ENCODE data around the gene KRTAP5-4. TPM values are rescaled to one million over a fixed set of nuclear protein-coding genes. Genes with fewer than 3 reads are reported as not detected.
"Not testable (repeated sequence)": the region's sequence is repeated elsewhere in the genome, so short reads cannot be mapped to it uniquely, and the experiment has no call there.

The KRTAP5-4 gene
- total RNA-seq, 1 donor from 2014 or later, result 0.79 TPM

DNA sequence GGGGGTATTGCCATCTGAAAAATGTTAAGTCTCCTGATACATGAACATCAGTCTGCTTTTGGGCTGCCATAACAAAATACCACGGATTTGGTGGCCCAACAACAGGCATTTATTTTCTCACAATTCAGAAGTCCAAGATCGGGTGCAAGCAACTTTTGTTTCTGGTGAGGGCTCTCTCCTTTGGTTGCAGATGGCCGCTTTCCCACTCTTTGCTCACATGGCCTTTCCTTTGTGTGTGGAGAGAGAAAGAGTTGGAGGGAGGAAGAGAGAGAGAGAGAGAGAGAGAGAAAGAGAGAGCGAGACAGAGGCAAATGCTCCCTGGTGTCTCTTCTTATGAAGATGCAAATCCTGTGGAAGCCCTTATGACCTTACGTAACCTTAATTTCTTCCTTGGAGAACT lies 21.3 kb downstream of the KRTAP5-4 start:
- DNase-seq, result no peak

DNA sequence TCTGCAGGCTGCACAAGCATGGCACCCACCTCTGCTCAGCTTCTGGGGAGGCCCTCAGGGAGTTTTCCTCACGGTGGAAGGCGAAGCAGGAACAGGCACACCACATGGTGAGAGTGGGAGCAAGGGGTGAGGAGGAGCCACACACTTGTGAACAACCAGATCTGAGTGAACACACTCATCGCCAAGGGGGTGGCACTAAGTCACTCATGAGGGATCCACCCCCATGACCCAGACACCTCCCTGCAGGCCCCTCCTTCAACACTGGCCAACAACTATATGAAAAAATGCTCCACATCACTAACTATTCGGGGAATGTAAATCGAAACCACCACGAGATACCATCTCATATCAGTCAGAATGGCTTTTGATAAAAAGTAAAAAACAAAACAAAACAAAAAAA lies 23.1 kb downstream of the KRTAP5-4 start:
- DNase-seq, result no peak

DNA sequence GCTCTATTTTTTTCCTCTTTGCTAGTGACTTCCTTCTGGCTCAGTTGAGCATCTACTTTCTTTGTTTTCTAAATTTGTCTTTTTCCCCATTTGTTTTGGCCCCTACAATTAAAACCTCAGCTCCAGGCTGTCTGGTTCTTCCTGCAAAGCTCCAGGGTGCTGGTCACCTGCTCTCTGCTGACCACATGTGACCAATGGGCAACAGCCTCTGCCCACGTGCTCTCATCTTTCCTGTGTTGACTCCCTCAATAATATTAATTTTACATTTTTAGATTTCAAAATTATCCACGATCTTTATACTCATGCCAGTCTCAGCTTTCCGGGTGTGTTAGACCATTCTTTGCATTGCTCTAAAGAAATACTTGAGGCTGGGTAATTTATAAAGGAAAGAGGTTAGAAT lies 23.5 kb downstream of the KRTAP5-4 start:
- not testable (repeated sequence) for DNase-seq

DNA sequence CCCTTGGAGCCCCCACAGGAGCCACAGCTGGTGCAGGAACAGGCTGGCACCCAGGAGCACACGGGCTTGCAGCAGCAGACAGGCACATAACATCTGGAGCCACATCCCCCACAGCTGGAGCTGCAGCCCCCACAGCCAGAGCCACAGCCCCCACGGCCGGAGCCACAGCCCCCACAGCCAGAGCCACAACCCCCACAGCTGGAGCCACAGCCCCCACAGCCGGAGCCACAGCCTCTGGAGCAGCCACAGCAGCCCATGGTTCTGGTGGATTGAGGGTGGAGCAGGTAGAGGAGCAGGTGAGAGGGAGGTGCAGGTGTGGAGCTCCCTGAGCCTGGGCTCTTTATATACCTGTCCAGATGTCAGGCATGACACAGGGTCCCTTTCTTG lies 24.0 kb downstream of the KRTAP5-4 start, which contains the start of gene KRTAP5-2:
Gene KRTAP5-2 (minus strand): TSS at position 301 of the 387 bp plus-strand sequence. CDS start 44 bp downstream, at position 257.
- no peak for DNase-seq

DNA sequence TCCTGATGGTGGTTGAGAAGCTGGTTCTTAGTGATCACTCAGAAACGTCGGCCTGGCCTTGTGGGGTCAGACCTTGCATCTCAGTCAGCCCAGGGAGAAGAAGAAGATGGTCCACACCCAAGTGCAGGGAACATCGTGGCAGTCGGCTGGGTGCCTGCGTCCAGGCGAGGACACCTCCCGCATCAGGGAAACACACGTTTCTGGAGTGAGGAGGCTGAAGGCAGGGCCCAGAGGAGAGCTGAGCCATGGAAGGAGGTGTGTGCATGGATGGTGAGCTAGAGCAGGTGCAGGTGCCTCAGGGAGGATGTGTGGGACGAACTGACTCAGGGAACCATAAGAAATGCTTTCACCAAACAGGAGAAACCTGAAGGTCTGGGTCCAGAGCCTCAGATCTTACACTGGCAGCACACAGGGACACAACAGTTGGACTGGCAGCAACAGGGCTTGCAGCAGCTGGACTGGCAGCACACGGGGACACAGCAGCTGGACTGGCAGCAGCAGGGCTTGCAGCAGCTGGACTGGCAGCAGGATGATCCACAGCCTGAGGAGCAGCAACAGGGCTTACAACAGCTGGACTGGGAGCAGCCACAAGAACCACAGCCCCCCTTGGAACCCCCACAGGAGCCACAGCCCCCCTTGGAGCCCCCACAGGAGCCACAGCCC lies 24.5 kb downstream of the KRTAP5-4 start:
- DNase-seq, result no peak

DNA sequence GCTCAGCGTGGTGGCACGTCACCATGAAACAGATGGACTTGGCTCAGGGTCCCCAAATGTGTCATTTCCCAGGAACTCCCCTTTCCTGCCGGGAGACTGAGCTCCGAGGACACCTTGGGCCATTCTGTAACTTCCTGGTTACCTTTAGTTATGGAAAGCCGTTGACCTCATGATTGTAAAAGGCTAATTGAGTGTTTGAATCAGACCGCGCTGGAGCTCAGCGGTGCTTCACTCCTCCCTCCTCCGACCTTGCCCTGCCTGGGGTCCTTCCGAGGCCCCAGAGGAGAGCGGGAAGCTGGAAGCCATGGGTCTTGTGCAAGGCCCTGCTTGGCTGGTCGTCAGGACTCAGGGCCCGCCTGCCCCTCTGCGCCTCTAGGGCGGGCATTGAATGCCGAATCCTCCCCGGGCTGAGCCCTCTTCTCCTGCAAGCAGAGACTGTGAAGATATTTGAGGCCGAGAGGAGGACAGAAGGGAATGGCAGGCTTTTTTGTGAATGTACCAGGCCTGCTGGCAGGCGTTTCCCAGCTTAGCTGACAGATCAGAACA lies 25.3 kb downstream of the KRTAP5-4 start:
- not testable (repeated sequence) for DNase-seq

DNA sequence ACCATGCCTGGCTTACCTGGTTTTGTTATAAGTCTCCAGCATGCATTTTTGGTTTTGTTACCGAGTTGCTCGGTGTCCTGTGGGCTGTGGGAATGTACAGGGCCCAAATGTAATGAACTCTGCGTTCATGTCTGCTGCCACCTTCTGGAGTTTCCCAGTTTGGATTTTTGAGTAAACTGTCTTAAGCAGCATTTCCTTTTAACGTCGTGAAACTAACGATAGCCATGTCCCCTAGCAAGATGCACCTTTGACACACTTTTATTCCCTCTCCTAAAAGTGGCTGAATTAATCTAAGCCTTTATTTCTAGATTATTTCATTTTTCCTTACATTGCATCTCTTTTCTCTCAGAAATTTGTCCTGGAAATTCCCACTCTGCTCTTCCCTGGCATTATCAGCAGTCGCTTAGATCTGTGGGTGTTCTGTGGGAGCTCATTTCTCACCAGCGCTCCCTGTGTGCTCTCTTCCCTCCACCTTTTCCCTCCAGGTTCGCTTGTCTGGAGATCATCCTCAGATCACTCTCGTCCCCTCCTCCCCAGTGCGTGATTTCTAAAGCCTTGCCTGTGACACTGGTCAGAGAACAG lies 25.9 kb downstream of the KRTAP5-4 start:
- DNase-seq, result not testable (repeated sequence)

DNA sequence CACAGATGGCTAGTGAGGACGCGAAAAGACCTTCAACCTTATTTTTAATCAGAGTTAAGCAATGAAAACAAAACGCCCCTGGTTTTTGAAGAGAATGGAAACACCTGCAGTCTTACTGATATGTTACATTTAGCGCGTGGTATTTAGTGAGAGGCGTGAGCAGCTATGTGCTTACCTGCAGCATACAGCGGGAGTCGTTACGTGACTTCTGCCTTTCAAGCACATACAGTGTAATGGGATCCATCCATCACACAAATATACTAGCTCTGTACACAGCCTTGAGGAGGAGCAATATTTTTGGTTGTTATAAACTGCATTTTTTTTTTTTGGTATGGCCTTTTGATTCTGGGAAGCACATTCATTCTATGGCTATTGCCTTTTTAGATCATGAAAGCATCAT lies 29.3 kb downstream of the KRTAP5-4 start:
- no peak for DNase-seq

DNA sequence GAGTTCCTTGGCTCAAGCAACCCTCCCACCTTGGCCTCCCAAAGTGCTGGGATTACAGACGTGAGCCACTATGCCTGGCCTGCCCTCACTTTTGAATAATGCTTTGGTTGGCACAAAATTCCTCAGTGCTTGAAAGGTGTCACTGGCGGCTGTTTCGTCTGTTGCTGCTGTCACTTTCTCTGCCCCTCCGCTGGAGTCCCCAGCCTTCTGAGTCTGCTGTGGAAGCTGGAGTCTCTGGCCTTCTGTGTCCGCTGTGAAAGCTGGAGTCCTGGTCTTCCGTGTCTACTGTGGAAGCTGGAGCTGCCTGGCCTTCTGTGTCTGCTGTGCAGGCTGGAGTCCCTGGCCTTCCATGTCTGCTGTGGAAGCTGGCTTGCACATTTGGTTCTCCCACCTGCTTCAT lies 31.9 kb downstream of the KRTAP5-4 start:
- no peak for DNase-seq

DNA sequence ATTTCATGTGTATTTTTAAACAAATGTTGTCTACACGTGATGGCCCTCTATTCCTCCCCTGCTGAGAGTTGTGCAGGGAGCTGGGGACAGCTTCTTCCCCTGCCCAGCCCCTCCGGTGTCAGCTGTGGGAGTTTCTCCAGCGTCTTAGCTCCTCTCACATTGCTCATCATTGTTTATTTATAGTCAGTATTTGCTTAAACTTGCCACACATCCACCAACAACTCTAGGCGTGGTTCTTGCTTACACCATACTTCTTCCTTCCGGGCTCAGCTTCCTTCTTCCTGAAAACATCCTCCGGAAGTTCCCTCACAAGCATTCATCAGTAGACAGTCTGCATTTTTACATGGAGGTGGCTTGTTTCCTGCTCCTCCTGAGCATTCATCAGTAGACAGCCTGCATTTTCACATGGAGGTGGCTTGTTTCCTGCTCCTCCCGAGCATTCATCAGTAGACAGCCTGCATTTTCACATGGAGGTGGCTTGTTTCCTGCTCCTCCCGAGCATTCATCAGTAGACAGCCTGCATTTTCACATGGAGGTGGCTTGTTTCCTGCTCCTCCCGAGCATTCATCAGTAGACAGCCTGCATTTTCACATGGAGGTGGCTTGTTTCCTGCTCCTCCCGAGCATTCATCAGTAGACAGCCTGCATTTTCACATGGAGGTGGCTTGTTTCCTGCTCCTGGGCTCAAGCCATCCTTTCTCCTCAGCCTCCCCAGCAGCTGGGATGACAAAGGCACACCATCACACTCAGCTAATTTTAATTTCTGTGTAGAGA lies 32.6 kb downstream of the KRTAP5-4 start:
- DNase-seq, result not testable (repeated sequence)

DNA sequence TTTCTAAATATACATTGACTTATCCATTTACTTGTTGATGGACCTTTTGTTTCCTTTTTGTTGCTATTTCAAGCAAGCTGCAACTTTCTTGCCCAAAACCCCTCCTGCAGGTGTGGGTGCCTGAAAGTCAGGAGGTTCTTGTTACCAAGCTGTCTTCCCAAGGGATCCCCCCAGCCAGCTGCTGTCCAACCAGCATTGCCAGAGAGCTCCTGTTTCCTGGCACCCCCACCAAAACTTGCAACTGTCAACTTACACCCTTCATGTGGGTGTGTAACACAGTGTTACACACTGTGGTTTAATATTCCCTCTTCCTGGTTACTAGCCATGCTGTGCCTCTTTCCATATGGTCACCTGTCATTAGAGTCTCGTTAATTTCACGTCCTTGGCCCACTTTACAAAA lies 35.2 kb downstream of the KRTAP5-4 start:
- no peak for DNase-seq

DNA sequence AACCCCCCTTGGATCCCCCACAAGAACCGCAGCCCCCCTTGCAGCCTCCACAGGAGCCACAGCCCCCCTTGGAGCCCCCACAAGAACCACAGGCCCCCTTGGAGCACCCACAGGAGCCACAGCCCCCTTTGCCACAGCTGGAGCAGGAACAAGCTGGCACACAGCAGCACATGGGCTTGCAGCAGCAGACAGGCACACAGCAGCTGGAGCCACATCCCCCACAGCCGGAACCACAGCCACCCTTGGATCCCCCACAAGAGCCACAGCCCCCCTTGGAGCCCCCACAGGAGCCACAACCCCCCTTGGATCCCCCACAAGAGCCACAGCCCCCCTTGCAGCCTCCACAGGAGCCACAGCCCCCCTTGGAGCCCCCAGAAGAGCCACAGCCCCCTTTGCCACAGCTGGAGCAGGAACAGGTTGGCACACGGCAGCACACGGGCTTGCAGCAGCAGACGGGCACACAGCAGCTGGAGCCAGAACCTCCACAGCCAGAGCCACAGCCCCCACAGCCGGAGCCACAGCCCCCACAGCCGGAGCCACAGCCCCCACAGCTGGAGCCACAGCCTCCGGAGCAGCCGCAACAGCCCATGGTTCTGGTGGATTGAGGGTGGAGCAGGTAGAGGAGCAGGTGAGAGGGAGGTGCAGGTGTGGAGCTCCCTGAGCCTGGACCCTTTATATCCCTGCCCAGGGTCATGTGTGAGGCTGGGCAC lies 37.1 kb downstream of the KRTAP5-4 start, which contains the start of gene KRTAP5-1:
Gene KRTAP5-1 (minus strand): TSS at position 623 of the 710 bp plus-strand sequence. CDS start 34 bp downstream, at position 589.
- not testable (repeated sequence) for DNase-seq

DNA sequence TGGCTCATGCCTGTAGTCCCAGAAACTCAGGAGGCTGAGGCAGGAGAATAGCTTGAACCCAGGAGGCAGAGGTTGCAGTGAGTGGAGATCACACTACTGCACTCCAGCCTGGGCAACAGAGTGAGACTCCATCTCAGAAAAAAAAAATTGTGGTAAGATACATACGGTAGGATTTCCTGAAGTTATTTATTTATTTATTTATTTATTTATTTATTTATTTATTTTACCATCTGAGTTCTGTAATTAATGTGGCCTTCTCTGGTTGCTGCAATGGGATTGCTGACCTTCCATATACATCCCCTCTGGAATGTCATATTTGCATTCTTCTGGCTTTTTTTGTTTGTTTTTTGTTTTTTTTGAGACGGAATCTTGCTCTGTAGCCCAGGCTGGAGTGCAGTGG lies 39.0 kb downstream of the KRTAP5-4 start:
- not testable (repeated sequence) for DNase-seq

DNA sequence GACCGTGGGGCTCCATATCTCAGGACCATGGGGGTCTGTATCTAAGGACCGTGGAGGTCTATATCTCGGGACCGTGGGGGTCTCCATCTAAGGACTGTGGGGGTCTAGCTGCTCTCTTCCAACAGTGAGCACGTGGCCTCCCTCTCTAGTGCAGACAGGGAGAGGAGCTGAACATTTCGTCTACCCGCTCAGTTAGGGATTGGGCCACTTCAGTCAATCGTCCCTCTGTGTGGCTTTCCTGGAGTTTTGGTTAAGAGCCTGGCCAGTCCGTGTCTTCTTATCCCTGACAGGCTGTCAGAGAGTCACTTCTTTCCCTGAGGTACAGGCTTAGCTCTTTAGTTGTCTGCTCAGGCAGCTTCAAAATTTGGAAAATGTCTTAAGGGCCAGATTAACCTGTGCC lies 40.0 kb downstream of the KRTAP5-4 start:
- DNase-seq, result no peak

DNA sequence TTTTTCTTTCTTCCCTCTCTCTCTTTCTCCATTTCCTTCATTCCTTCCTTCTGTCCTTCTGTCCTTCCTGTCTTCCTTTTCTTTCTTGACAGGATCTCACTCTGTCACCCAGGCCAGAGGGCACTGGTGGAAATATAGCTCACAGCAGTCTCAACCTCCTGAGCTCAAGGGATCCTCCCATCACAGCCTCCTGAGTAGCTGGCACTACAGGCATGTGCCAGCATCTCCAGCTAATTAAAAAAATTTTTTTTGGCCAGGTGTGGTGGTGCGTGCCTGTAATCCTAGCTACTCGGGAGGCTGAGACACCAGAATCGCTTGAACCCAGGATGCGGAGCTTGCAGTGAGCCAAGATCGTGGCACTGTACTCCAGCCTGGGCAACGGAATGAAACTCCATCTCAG lies 45.1 kb downstream of the KRTAP5-4 start:
- DNase-seq, result no peak

DNA sequence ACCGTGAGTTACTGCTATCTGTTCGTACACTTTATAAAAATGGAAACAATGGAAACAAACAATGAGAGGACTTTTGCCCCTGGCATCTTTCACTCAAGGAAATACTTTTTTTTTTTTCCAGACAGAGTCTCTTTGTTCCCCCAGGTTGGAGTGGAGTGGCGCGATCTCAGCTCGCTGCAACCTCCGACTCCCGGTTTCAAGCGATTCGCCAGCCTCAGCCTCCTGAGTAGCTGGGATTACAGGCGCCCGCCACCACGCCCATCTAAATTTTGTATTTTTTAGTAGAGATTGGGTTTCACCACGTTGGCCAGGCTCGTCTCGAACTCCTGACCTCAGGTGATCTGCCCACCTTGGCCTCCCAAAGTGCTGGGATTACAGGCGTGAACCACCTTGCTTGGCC lies 46.2 kb downstream of the KRTAP5-4 start:
- DNase-seq, result not testable (repeated sequence)

DNA sequence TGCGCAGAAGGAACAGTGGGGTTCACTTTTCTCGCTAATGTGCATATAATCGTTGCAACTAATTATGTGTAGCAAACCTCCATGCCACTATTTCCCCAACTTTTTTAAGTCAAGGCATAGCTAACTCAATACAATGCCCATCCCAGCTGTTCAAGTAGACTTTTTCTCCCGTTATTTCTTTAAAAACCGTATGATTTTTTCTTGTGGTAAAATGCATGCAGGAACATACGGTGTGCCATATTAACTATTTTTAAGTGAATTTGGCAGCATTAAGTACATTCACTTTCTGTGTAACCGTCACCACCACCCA lies 47.0 kb downstream of the KRTAP5-4 start:
- no peak for DNase-seq

DNA sequence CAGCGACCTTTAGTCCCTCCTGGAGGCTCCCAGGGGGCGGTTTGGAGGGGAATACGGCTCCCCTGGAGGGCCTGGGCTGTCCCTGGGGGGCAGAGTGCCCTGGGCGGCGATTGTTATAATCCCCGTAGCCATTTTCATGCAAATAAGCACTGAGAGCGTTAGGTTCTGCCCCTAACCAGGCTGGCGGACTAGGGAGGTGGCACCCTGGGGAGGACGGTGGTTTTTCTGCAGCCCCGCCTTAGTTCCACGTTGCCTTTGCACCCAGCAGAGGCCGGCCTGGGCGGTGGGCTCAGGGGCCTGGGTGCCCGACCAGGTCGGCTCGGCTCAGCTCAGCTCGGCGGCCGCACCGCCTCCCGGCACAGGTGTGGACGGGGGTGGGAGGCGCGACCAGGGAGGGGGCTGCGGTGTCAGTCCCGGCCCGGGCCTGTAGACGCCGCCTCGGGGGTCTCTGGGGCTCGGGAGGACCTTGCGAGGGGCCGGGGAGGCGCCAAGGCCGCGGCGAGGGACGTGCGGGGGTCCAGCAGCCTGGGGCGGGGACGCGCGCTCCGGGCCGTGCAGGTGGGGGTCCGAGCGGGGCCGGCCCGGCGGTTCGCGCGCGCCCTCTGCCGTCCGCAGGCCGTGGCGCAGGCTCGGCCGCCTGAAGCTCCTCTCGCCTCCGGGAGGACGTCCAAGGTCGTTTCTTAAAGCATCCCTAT lies 47.6 kb downstream of the KRTAP5-4 start:
- no peak for DNase-seq

DNA sequence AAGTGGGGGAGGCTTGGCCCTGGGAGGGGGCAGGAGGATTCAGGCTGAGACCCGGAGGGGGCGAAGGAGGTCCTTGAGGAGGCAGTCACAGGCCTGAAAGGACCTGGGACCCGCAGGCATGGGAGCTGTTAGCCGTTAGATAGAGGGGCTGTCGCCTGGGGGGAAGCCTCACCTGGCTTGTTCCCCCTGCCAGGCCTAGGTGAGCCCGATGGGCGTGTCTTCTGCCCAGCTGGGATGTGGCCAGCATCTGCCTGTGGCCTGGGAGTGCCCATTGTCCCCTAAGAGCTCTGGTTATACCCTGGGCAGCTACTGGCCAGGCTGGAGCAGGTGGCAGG lies 48.1 kb downstream of the KRTAP5-4 start:
- DNase-seq, result no peak

DNA sequence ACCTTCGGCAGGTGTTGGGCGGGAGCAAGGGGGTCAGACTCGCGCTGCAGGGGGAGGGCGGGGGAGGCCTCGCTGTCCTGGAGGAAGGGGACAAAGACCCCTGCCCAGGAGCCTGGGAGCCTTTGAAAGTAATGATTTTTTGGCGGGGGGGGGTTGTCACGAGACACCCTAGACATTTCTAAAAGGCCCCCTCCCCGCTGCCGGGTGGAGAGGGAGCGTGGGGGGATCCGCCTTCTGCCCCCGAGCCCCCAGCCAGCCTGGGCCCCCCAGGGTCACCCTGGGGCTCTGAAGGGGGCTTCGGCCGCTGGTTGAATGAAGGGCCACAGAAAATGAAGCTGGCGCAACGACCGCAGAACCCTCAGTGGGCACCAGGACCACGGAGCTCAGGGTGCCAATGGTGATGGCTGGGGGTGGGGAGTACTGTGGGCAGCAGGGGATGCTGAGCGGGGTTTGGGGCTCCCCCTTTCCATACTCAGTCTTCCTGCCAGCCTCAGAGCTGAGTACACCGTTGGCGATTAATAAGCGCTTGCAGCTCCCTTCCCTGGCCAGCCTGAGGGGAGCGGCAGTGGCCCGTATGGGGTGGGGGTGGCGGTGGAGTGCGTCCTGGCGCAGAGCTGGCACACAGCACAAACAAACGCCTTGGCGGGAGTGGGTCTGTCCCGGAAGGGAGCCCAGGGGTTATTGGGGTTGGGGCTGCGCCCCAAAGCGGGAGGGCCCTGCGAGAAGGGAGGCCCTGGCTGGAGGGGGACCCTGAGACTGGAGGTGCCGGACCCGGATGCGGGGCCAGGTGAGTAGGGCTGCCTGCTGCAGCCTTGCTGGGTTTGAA lies 48.6 kb downstream of the KRTAP5-4 start:
- no peak for DNase-seq

Data from skin of body (tissue), 2 donors.